HG03439 (cell line): ENCODE measurements around the gene UGT1A3.

ENCODE experiments used
- ATAC-seq: cut with Tn5 transposase; IDR thresholded peaks from one replicate; pipeline ENCODE4 v1.9.1; 2021; ENCODE audit warnings: mild to moderate bottlenecking, moderate library complexity; ENCODE audit not compliant: unreplicated experiment

UGT1A3 gene

DNA sequence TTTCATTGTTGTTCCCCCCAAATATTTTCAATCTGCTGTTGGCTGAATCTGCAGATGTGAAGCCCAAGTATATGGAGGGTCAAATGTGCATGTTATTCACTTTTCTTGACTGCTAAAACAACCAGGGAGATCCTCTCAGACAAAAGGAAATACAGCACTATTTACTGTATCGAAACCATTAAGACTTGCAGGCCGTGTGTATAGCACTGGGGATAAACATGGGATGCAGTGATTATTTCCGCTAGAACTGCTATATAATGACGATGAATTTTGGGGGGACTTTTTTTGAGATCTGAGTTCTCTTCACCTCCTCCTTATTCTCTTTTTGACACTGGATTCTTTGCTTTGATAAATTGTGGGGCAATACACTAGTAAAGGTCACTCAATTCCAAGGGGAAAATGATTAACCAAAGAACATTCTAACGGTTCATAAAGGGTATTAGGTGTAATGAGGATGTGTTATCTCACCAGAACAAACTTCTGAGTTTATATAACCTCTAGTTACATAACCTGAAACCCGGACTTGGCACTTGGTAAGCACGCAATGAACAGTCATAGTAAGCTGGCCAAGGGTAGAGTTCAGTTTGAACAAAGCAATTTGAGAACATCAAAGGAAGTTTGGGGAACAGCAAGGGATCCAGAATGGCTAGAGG is 27.7 kb downstream of the UGT1A3 start:
- ATAC-seq: no peak

DNA sequence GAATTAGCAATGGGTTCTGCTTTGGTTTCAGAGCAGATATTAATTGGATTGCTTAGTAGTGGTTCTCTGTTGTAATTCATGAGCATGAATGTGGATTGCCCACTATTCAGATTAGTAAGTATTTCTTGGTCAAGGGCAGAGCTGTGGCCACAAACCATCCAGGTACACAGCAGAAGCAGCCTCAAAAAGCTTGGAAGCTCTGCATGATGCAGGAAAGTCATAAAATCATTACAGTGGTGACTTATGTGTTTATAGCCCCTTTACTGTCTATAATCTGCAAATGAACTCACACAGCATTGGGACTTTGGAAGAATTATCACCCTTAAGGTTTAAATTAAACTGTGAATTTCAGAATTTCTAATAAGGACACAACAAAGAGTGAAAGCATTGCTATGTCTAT is 29.3 kb downstream of the UGT1A3 start:
- no peak for ATAC-seq

DNA sequence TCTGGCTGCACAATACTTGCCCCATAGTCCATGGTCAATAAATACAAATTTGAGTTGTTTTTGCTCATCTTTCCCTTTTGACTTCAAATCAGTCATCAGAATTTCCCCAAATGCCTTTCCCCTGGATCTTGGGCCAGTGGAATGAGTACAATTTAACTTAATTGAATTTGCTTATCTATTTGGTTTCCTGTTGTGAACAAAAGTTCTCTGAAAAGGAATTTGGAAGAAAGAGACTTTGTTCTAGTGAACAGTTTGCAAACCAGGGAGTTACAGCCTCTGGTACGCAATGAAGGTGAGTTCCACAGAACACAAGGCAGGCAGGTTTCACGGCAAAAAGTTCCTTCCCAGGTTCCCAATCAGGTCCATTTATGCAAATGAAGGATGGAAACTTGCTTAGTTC is 30.0 kb downstream of the UGT1A3 start:
- ATAC-seq: no peak

DNA sequence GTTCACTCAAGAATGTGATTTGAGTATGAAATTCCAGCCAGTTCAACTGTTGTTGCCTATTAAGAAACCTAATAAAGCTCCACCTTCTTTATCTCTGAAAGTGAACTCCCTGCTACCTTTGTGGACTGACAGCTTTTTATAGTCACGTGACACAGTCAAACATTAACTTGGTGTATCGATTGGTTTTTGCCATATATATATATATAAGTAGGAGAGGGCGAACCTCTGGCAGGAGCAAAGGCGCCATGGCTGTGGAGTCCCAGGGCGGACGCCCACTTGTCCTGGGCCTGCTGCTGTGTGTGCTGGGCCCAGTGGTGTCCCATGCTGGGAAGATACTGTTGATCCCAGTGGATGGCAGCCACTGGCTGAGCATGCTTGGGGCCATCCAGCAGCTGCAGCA is 31.2 kb downstream of the UGT1A3 start, which contains the start of gene UGT1A1:
Gene UGT1A1, plus strand, starts transcription at position 228 of the 400 bp plus-strand sequence. Its CDS starts 18 bp downstream, at position 246.
- no peak for ATAC-seq

DNA sequence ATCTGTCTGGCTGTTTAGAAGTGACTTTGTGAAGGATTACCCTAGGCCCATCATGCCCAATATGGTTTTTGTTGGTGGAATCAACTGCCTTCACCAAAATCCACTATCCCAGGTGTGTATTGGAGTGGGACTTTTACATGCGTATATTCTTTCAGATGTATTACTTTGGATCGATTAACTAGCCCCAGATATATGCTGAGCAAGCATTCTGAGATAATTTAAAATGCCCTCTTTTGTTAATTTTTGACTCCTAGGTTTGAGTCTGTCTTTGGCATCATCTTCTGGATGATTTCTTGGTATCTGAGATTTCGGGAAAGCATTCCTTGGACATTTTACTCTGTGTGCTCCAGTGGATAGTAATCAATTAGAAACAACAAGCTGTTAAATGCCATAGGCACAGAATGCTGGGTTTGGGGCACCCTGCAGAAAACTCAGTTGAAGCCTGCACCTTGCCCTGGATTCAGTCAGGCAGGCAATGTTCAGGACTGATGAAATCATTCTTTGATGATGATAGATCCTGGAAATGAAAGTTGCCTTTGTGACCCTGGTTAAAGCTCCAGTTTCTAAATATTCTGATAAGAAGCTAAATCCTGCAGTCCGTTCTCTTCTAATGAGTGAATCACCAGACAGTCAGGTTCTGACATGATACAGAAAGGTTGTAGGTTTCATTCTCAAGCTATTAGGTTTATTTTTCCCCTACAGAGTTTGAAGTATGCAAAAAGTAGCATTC is 32.4 kb downstream of the UGT1A3 start:
- ATAC-seq: no peak

DNA sequence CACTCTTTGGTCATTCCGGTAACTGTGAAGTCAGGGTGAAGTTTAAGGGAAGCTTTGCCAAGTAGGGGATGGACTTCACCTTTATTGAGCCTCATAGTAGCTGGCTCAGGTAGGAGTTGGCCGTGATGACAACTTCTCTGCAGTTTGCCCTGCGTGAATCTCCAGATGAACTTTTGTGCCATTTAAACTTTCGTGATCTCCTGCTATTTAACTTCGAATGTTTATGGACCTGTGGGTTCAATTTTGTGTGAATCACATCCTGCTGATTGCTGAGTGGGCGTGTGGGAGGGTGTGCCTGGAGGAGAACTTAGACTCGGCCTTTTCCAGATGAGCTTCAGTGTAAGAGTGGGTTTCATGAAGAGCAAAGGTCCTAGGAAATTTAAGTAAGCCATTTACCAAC is 35.4 kb downstream of the UGT1A3 start:
- no peak for ATAC-seq

DNA sequence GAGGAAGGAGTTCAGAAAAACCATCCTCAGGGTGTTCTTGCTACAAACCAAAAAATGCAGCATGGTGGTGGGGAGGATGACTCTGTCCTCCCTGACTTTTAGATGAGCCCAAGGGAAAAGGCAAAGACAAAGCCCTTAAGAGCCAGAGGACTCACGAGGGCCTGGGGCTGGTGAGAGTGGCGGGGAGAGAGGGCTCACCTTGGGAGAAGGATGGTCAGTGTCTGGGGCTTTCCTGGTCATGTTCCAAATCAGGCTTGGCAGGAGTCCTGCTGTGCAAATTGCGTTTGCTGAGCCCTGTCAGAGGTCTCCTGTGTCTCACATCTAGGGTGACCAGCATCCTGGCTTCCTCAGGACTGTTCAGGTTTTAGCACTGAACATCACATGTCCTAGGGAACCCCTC is 35.9 kb downstream of the UGT1A3 start:
- no peak for ATAC-seq

DNA sequence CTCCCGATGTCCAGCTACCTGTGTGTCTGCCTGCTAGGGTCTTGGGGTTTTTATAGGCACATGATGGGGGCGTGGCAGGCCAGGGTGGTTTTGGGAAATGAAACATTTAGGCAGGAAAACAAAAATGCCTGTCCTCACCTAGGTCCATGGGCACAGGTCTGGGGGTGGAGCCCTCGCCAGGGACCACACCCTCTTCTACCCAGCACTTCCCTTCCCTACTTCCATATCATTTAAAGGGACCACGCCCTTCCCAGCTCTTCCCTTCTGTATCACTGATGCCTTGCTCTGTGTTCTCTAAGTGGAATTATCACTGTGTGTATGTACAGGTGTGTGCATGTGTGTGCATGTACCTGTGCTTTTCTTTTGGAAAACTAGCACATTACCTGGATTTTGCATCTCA is 37.6 kb downstream of the UGT1A3 start:
- no peak for ATAC-seq

DNA sequence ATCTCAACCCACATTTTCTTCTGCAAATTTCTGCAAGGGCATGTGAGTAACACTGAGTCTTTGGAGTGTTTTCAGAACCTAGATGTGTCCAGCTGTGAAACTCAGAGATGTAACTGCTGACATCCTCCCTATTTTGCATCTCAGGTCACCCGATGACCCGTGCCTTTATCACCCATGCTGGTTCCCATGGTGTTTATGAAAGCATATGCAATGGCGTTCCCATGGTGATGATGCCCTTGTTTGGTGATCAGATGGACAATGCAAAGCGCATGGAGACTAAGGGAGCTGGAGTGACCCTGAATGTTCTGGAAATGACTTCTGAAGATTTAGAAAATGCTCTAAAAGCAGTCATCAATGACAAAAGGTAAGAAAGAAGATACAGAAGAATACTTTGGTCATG is 39.2 kb downstream of the UGT1A3 start:
- no peak for ATAC-seq

DNA sequence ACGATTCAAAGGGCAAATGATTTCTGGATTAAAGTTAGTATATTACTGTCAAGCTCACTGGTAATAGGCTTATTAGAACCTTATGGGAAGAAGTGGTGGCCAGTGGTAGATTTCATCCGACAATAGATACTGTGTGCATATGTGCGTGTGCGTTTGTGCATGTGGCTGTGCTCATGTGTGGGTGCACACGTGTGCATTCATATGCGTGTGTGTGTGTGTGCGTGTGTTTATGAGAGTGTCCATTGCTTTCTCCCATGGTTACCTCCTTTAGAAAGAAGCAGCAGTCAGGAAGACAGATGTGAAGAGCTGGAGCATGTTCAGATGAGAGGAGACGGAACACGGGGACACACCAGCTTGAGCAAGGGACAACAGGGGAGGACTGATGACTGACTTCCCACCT is 40.4 kb downstream of the UGT1A3 start:
- ATAC-seq: no peak

DNA sequence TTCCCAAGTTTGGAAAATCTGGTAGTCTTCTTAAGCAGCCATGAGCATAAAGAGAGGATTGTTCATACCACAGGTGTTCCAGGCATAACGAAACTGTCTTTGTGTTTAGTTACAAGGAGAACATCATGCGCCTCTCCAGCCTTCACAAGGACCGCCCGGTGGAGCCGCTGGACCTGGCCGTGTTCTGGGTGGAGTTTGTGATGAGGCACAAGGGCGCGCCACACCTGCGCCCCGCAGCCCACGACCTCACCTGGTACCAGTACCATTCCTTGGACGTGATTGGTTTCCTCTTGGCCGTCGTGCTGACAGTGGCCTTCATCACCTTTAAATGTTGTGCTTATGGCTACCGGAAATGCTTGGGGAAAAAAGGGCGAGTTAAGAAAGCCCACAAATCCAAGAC is 43.3 kb downstream of the UGT1A3 start:
- no peak for ATAC-seq

DNA sequence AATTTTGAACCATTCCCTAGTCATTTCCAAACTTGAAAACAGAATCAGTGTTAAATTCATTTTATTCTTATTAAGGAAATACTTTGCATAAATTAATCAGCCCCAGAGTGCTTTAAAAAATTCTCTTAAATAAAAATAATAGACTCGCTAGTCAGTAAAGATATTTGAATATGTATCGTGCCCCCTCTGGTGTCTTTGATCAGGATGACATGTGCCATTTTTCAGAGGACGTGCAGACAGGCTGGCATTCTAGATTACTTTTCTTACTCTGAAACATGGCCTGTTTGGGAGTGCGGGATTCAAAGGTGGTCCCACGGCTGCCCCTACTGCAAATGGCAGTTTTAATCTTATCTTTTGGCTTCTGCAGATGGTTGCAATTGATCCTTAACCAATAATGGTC is 43.7 kb downstream of the UGT1A3 start:
- no peak for ATAC-seq

DNA sequence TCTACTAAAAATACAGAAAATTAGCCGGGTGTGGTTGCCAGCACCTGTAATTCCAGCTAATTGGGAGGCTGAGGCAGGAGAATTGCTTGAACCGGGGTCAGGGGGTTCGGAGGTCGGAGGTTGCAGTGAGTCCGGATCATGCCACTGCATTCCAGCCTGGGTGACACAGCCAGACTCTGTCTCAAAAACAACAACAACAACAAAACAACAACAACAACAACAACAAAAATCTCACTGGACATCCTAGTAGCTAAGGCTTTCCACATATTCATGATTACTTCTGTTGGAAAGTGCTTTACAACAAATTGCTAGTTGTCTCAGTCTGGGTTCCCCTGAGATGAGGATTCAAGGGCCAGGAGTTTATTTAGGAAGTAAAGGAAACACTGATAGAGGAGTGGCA is 45.0 kb downstream of the UGT1A3 start:
- no peak for ATAC-seq

DNA sequence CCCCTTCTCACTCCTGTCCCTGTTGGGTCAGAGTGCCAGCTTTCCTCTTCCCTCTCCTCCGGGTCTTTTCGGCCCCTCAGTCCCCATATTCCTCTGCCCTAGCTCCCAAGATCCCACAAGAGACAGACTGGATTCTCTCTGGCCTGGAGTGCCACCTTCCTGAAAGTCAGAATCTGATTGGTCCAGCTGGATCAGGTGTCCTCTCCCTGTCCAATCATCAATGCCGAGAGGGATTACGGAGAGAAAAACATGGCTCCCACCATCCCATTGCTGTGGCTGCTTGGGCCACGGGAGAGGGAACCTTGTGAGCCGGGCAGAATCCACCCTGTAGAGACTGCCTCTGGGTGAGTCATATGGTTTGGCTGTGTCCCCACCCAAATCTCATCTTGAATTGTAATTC is 46.6 kb downstream of the UGT1A3 start:
- no peak for ATAC-seq

DNA sequence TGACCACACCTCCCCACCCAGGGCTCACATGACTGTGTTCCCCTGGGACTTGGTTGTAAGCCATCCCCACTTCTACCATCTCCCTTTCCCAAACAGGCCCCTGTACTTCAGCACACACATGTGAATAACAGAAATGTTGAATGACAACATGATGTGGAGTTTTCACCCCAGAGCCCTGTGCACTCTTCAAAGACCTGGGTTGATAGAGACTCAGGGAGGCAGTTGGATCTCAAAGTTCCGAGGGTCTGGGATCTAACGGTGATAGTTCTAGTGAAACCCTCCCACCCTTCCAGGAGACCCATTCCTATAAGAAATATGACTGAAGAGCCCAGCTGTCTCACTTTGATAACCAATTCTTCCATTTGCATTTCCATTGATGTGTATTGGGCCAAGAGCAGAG is 49.2 kb downstream of the UGT1A3 start, which contains the start of gene MROH2A:
Gene MROH2A, plus strand, starts transcription at position 301 of the 400 bp plus-strand sequence. CDS start 1,029 bp downstream, outside the sequence.
- ATAC-seq: no peak

DNA sequence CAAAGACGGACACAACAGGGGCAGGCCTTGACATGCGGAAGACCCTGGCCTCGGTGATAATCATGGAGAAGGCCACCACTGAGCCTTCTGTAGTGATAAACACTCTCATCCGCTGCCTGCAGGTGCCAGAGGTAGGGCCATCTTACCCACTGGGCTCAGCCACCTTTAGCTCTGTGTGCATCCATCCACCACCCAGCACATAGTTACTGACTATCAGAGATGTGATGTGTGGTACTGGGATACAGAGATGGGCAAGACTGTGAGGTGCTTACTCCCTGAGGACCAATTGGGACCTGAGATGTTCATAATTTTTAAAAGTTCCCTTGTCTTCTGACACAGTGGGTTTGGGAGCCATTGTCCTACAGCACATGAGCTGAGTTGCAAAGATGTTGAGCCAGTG is 50.9 kb downstream of the UGT1A3 start:
- no peak for ATAC-seq

DNA sequence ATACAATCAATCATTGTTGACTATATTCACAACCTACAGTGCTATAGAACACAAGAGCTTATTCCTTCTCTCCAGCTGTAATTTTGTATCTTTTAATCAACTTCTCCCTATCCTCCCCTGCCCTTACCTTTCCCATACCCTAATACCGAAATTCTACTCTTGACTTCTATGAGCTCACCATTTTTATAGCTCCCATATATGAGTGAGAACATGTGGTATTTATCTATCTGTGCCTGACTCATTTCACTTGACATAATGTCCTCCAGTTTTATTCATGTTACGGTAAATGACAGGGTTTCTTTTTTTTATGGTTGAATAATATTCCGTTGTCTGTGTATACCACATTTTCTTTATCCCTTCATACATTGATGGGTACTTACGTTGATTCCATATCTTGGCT is 51.9 kb downstream of the UGT1A3 start:
- no peak for ATAC-seq

DNA sequence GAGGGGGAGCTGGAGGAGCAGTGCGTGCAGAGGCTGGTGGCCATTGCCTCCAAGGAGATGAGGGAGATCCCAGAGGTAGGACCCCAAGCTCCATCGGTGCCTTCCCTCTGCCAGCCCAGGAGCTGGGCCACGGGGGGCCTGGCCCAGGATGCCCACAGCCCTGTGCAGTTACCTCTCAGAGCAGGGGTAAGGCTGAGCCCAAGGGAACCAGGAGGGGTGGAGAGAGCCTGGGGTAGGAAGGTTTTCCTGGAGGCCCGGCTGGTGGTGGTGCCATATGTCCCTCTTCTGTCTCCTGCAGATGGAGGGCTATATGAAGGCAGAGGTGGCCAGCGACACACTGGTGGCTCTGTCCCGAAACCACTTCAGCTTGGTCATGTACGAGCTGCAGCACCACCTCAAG is 60.7 kb downstream of the UGT1A3 start:
- no peak for ATAC-seq

DNA sequence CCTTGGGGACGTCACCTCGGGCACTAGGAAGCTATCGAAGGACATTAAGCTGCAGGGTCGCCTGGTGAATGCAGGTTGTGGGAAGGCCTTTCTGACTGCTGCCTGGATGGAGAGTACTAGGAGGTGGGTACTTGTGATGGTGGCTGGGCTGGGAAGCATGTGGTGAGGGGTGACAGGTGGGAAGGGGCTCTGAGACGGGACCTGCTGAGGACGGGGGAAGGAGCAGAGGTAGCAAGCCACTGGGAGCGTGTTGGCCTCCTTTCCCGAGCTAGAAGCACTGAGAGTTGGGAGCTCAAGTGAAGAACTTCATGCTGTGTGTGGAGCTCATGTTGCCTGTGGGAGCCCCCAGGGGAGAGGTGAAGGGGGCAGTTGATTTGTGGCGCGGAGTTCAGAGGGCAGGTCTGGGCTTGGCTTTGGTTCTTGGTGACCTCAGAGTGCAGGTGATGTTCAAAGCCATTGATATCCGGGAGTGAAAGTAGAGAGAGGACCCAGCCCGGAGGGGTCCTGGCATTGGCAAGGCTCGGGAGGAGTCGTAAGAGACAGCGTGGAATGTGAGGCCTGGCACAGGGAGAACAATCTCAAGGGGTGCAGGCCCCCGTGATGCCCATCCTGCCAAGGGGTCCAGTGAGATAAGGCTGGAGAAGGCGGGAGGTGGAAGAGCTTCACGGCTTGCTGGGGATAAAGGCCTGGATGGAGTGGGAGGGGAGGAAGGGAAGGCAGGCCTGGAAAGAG is 62.5 kb downstream of the UGT1A3 start:
- no peak for ATAC-seq

DNA sequence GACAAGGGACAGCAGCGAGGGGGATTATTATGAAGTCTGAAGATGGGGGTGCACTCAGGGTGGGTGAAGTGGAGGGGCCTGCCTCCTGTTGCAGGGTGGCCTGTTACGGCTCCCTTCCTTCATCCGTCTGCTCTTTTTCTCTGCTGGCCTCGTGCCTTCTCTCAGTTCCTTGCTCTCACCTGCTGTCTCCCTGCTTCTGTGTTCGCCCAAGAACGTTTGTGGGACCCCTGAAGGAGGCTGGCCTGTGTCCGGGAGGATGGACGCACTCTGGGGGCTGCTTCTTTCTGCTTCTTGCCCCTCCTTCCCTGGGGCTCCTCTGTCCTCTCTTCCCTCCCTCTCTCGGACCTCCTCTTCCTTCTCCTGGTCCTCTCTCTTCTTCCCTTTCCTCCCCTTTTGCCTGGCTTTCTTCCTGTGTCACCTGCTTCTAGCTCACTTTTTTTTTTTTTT is 63.1 kb downstream of the UGT1A3 start:
- ATAC-seq: no peak

DNA sequence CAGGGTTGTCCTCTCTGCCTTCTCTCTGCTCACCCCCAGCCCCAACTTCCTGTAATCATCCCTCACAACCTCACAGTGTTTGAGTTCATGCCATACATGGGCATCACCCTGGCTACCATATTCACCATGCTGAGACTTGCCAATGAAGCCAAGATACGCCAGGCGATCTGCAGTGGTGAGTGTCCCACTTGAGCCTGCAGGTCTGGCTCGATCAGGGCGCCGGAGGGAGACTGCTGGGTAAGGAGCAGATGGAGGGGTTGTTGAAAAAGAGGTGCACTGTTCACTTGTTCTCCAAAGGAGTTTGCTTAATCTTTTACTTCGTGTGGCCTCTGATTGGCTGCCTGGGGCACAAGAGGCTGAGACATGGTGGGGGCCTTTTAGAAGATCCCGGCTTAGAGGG is 63.9 kb downstream of the UGT1A3 start:
- no peak for ATAC-seq
